Mucosa of descending colon (tissue), 3 donors: ENCODE results near the gene ERVFRD-1. TPM values are rescaled to one million over a fixed set of nuclear protein-coding genes. Genes with fewer than 3 reads are reported as not detected.
A peak's percentile ranks its signal among the peaks of the same experiment; 100 is the strongest.

ENCODE experiments used
- ATAC-seq: fragments of 200-7000 bp; cut with Tn5 transposase; one replicate; pipeline ENCODE4 v1.9.1; 2020; ENCODE audit warnings: mild to moderate bottlenecking, moderate library complexity
- DNase-seq, 3 donors: peaks; one replicate each; pipeline ENCODE4 v3.0.0-alpha.2; 2020
- H3K36me3 ChIP-seq: fragments of 200-600 bp; one replicate; pipeline ENCODE4 v1.8.0; 2021; ENCODE audit warnings: low read depth, mild to moderate bottlenecking
- H3K4me1 ChIP-seq: fragments of 200-600 bp; one replicate; pipeline ENCODE4 v1.8.0; 2021; ENCODE audit warnings: low read depth, mild to moderate bottlenecking
- H3K4me3 ChIP-seq: fragments of 200-600 bp; one replicate; pipeline ENCODE4 v1.8.0; 2021; ENCODE audit warnings: mild to moderate bottlenecking
- H3K9me3 ChIP-seq: fragments of 200-600 bp; one replicate; pipeline ENCODE4 v1.8.0; 2021; ENCODE audit warnings: mild to moderate bottlenecking
- intact Hi-C, 2 donors: fragments of 100-400 bp; cut with DNase I in 1 of 2; cut with micrococcal nuclease in 1 of 2; formaldehyde crosslinking; loops; one replicate each; pipeline versions ENCODE4 v1.11.0 to v1.11.1; 2022; cut with DNase I, micrococcal nuclease
- total RNA-seq, 3 donors: library from RNA; stranded (reverse); fragmentation: NEBNext Ultra II Directional in 2 of 3; extraction: Animal tissue kit (Norgen Biotek cat#: 25700) in 2 of 3; gene quantifications; one replicate each; pipeline versions ENCODE4 v1.2.1 to v1.2.4, GENCODE V29; 2021 to 2023
- TF ChIP-seq, protein P1 (sequence below): fragments of 200-600 bp; IDR thresholded peaks from one replicate; pipeline ENCODE4 v1.8.0; 2022; ENCODE audit warnings: antibody characterized with exemption, mild to moderate bottlenecking
- donor health status: DM: no; HTN: no; CAD: no; lungs with moderate emphysema.
- donor health status: DM: no; HTN: no; CAD: no.
- donor health status: DM: no; HTN: yes; CAD: no.

The ERVFRD-1 gene
- total RNA-seq, 3 donors from 2014 or later: 0.12 to 0.57 (median 0.19) TPM

DNA sequence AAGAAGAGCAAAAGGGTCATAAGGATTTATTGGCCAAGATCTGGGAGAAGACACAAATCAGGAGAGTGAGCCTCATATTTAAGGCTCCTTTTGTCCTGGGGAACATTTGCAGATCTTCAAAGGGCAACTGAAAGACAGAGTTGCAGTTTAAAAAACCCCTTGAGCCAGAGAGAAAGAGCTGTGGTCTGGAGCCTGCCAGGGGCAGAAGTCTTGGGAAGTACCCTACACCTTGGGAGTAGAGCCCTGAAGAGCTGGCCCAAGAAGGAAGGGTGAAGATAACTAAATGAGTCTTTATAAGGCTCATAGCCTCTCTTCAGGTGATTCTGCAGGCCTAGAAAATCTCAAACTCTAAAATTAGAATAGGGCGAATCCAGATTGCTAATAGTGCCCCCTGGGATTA lies 40.0 kb upstream of the ERVFRD-1 start:
- Histone ChIP-seq H3K4me1 (no peaks in the 10 kb centered on the region), H3K9me3 (no peaks in the 10 kb centered on the region), H3K36me3 (no peaks in the 10 kb centered on the region), H3K4me3 (no peak overlapping the region)
- TF ChIP-seq, protein P1, sequence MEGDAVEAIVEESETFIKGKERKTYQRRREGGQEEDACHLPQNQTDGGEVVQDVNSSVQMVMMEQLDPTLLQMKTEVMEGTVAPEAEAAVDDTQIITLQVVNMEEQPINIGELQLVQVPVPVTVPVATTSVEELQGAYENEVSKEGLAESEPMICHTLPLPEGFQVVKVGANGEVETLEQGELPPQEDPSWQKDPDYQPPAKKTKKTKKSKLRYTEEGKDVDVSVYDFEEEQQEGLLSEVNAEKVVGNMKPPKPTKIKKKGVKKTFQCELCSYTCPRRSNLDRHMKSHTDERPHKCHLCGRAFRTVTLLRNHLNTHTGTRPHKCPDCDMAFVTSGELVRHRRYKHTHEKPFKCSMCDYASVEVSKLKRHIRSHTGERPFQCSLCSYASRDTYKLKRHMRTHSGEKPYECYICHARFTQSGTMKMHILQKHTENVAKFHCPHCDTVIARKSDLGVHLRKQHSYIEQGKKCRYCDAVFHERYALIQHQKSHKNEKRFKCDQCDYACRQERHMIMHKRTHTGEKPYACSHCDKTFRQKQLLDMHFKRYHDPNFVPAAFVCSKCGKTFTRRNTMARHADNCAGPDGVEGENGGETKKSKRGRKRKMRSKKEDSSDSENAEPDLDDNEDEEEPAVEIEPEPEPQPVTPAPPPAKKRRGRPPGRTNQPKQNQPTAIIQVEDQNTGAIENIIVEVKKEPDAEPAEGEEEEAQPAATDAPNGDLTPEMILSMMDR: no peak
- no peak for ATAC-seq
- no peak for DNase-seq
- intact Hi-C loops: no loop called here

DNA sequence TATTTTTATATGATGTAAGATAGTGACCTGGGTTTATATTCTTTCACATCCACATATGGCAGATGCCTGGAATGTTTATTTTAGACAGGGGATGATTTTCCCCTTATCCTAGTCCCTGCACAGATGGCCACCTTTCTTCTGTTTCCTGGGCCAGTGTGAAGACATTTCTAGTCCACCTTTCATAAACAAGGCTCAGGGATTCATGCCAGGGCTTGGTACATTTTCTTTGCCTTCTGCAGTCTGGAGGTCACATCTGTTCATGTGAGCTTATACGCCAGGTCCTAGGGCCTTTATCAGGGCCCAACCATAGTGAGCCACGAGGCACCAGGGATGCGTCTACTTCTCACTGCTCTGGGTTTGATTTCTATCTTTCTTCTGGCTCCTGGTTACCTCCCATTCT lies 38.0 kb upstream of the ERVFRD-1 start:
- H3K4me3 ChIP-seq: no peak overlapping the region
- H3K9me3 ChIP-seq: no peaks in the 10 kb centered on the region
- DNase-seq (no peak), ATAC-seq (no peak)
- no peaks in the 10 kb centered on the region for H3K36me3 ChIP-seq
- no peaks in the 10 kb centered on the region for H3K4me1 ChIP-seq
- intact Hi-C loops: no loop called here
- TF ChIP-seq, protein P1: no peak

DNA sequence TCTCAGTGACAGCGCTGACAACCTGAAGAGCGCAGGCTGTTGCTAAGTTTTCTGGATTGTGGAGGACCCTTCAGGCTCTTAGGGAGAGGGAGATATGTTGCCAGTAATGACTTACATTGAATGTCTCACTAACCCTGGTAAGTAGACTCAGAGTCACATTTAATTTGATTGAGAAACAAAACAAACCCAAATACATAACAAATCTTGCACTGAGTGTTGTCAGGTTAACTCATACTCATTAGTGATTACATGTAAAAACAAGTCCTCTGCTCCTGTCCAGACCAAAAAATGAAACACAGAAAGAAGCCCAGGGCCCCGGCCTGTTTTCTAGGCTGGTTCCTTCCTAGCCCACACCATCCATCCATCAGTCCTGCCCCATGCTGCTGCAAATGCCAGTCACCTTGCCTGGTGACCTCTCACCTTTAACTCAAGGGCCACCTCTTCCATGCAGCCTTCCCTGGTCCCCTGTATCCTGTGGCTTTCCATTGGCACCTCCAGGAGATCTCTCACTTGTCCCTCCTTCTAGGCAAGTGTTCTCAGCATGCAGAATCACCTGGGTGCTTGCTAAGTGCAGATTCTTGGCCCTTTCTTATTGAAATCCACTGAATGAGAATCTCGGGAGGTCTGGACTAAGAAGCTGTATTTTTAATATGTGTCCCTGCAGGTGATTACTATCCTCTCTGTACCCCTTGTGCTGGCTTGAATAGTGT lies 34.7 kb upstream of the ERVFRD-1 start:
- H3K4me1 ChIP-seq: no peaks in the 10 kb centered on the region
- DNase-seq: no peak
- no peak for ATAC-seq
- TF ChIP-seq, protein P1: no peak
- no peaks in the 10 kb centered on the region for H3K36me3 ChIP-seq
- H3K9me3 ChIP-seq: no peaks in the 10 kb centered on the region
- intact Hi-C loops: no loop called here
- no peak overlapping the region for H3K4me3 ChIP-seq

DNA sequence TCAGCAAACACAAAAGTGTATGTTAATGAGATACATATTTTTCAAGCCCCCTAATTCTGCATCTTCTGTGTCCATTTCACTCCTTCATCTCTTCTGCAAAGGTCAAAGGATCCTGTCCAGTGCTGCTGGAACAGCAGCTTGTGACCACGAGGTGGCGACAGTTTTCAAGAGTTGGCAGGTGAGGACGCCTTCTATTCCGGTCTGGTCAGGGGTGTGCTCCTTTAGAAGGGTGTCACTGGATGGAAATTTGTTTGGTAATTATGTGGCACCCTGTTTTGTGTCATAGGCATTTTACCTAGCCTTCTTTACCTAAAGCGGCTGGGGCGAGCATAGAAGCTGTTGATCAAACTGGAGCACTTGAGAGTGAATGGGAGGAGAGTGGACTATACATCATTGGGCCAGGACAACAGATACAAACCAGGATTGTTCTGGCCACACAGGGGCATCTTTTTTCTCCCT lies 32.9 kb upstream of the ERVFRD-1 start:
- peak; percentile 93 for ATAC-seq
- intact Hi-C loops: loop anchor here in 1 of 2 donors (5.0 kb wide), 1 partner anchor 353 kb away; no protein-coding TSS in a partner anchor

DNA sequence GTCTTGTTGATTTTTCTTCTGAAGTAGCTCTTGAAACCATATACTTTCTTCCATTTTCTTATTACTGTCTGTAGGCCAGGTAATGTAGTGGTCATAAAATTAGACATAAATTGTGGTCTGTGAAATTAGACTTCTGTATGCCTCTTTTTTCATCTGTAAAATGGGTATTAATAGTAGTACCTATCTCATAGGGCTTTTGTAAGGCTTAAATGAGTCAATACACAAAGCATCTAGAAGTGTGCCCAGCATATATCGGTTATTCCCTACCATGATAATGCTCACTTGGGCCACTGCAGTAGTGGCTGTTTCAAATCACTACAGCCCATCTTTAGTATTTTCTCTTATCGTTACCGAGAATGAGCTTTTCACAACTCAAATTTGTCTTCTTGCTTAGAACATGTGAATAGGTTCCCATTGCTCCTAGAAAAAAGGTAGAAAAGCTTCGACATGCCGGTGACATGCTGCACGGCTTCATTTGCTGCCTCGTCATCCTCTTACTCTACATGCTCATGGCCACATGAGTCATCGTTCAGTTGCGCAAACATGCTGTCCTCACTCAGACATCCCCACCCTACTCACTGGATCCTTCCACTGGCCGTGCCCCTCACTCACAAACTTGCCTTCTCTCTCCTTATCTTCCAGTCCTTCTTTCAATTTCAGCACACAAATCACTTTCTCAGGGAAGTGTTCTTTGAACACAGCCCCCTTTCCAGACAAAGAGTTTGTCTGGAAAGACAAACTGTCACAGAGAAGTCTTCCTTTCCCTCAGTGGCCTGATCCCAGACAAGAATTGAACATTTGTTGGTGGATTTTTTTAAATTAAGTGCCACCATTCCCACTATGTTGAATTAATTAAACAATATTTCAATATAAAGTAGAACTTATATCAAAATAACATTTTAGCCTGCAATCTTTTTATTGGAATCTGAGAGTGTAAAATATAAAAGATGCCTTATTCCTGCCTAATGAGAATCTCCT lies 32.2 kb upstream of the ERVFRD-1 start:
- TF ChIP-seq, protein P1: no peak
- Histone ChIP-seq H3K4me1 (no peaks in the 10 kb centered on the region), H3K4me3 (no peak overlapping the region), H3K9me3 (no peaks in the 10 kb centered on the region), H3K36me3 (no peaks in the 10 kb centered on the region)
- intact Hi-C loops: loop anchor here (2.0 to 5.0 kb wide), 2 partner anchors 354 to 355 kb away; no protein-coding TSS in a partner anchor
- DNase-seq: peak in 2 of 3 donors; percentile 30 to 57
- ATAC-seq: peak; percentile 73

More for the DNA sequence above, 32.9 kb upstream of the ERVFRD-1 start:
- Histone ChIP-seq H3K4me3 (no peak overlapping the region), H3K36me3 (no peaks in the 10 kb centered on the region), H3K9me3 (no peaks in the 10 kb centered on the region), H3K4me1 (no peaks in the 10 kb centered on the region)
- DNase-seq: peak; percentile 72 to 92 (median 85)
- TF ChIP-seq, protein P1: peak; percentile 83
